SK-N-SH (cell line): ENCODE data around the gene GPANK1. TPM values are rescaled to one million over a fixed set of nuclear protein-coding genes. Genes with fewer than 3 reads are reported as not detected.

Source experiments
- CTCF ChIA-PET: fragments of 300-600, 350-600 bp; formaldehyde crosslinking; extraction: SDS; loops from one replicate; lab custom pipeline; 2021; lab: Yijun Ruan, JAX
- POLR2A ChIA-PET: fragments of 350-600 bp; sonication (Branson Sonifier 250); formaldehyde crosslinking; extraction: SDS; loops from one replicate; lab custom pipeline; 2020; ENCODE audit warnings: antibody characterized with exemption, inconsistent platforms; lab: Yijun Ruan, JAX
- DNase-seq: peaks from one replicate; pipeline ENCODE4 v3.0.0; 2012
- H2AFZ ChIP-seq: fragments of 200-600 bp; sonication (generic); 2 replicates; pipeline ENCODE4 v1.8.1; 2016; ENCODE audit warnings: antibody characterized with exemption, mild to moderate bottlenecking, low read depth
- H3F3A ChIP-seq: fragments of 200-600 bp; sonication (generic); replicated peaks from 2 replicates; pipeline ENCODE3; 2016; ENCODE audit warnings: antibody characterized with exemption, mild to moderate bottlenecking; ENCODE audit not compliant: insufficient read depth
- H3K27ac ChIP-seq, 2 experiments: fragments of 200-500 bp in 1 of 2; fragments of 200-600 bp in 1 of 2; sonication (Bioruptor generic) in 1 of 2; sonication (generic), shearing (Covaris generic) in 1 of 2; 2 replicates each; pipeline versions ENCODE4 v1.5.1 to v1.6.1; 2014 to 2016; ENCODE audit warnings: low read depth in 2 of 2, inconsistent platforms in 1 of 2, low read length in 1 of 2, mild to moderate bottlenecking in 1 of 2, mixed read lengths in 1 of 2
- H3K27me3 ChIP-seq: fragments of 200-600 bp; sonication (generic), shearing (Covaris generic); 2 replicates; pipeline ENCODE4 v1.6.1; 2016; ENCODE audit warnings: mixed run types; ENCODE audit not compliant: insufficient read depth
- H3K36me3 ChIP-seq, 2 experiments: fragments of 200-500 bp in 1 of 2; fragments of 200-600 bp in 1 of 2; sonication (Bioruptor generic) in 1 of 2; sonication (generic) in 1 of 2; replicated peaks in 1 of 2; 2 replicates each; pipeline versions ENCODE3 to v1.5.1; 2014 to 2016; ENCODE audit warnings: low read length in 1 of 2, mild to moderate bottlenecking in 1 of 2; ENCODE audit not compliant: insufficient read depth in 2 of 2, control insufficient read depth in 1 of 2
- H3K4me1 ChIP-seq, 2 experiments: fragments of 200-500 bp in 1 of 2; fragments of 200-600 bp in 1 of 2; sonication (Bioruptor generic) in 1 of 2; sonication (generic), shearing (Covaris generic) in 1 of 2; 2 replicates each; pipeline versions ENCODE4 v1.5.1 to v1.6.1; 2014 to 2016; ENCODE audit warnings: low read depth in 1 of 2, low read length in 1 of 2, mixed run types in 1 of 2; ENCODE audit not compliant: insufficient read depth in 2 of 2, control insufficient read depth in 1 of 2
- H3K4me2 ChIP-seq: fragments of 200-600 bp; sonication (generic), shearing (Covaris generic); 2 replicates; pipeline ENCODE4 v1.6.1; 2017; ENCODE audit warnings: mixed run types
- H3K4me3 ChIP-seq, 2 experiments: fragments of 200-500 bp in 1 of 2; fragments of 200-600 bp in 1 of 2; sonication (Bioruptor generic) in 1 of 2; sonication (generic), shearing (Covaris generic) in 1 of 2; 2 replicates each; pipeline versions ENCODE4 v1.5.1 to v1.8.1; 2014 to 2016; ENCODE audit warnings: low read depth in 2 of 2, inconsistent platforms in 1 of 2, low read length in 1 of 2, mild to moderate bottlenecking in 1 of 2, mixed read lengths in 1 of 2, moderate library complexity in 1 of 2
- H3K79me2 ChIP-seq: fragments of 200-600 bp; sonication (generic); 2 replicates; pipeline ENCODE4 v1.8.1; 2017; ENCODE audit warnings: mild to moderate bottlenecking; ENCODE audit not compliant: insufficient read depth
- H3K9ac ChIP-seq: fragments of 200-600 bp; sonication (generic); 2 replicates; pipeline ENCODE4 v1.6.1; 2017; ENCODE audit warnings: mixed run types
- H3K9me2 ChIP-seq: fragments of 200-600 bp; sonication (generic); 2 replicates; pipeline ENCODE4 v1.6.1; 2017; ENCODE audit warnings: mixed run types
- H3K9me3 ChIP-seq: fragments of 200-600 bp; sonication (generic); 2 replicates; pipeline ENCODE4 v1.6.1; 2017; ENCODE audit warnings: mixed run types, mild to moderate bottlenecking, moderate library complexity
- H4K20me1 ChIP-seq: fragments of 200-600 bp; sonication (generic); 2 replicates; pipeline ENCODE4 v1.6.1; 2017; ENCODE audit warnings: mild to moderate bottlenecking, mixed run types; ENCODE audit not compliant: insufficient read depth
- CTCF ChIP-seq: fragments of 200-600 bp; sonication (generic); IDR thresholded peaks from 2 replicates; pipeline ENCODE4 v1.6.1; 2017; ENCODE audit warnings: antibody characterized with exemption, mild to moderate bottlenecking, moderate library complexity
- GABPA ChIP-seq: IDR thresholded peaks from 2 replicates; pipeline ENCODE4 v1.4.0; 2012; ENCODE audit warnings: low read depth, mild to moderate bottlenecking
- JUND ChIP-seq: IDR thresholded peaks from 2 replicates; pipeline ENCODE4 v1.4.0; 2012
- MEF2A ChIP-seq: IDR thresholded peaks from 2 replicates; pipeline ENCODE4 v1.4.0; 2012; ENCODE audit warnings: low read depth, borderline replicate concordance
- MXI1 ChIP-seq: IDR thresholded peaks from 2 replicates; pipeline ENCODE4 v1.6.1; 2012; ENCODE audit warnings: mild to moderate bottlenecking, low read depth, low read length, improper control_type of control experiment
- RXRA ChIP-seq: IDR thresholded peaks from 2 replicates; pipeline ENCODE4 v1.4.0; 2012; ENCODE audit warnings: low read depth, mild to moderate bottlenecking, borderline replicate concordance
- SIN3A ChIP-seq: IDR thresholded peaks from 2 replicates; pipeline ENCODE4 v1.6.1; 2012; ENCODE audit warnings: low read depth, mild to moderate bottlenecking, low read length, moderate library complexity, borderline replicate concordance
- USF1 ChIP-seq: IDR thresholded peaks from 2 replicates; pipeline ENCODE4 v1.4.0; 2012; ENCODE audit warnings: low read depth, borderline replicate concordance
- WGBS: methylation state at CpG from one replicate; pipeline ENCODE4 v1.1.6; 2017; ENCODE audit warnings: low lambda C conversion rate; 5-methylcytosine and 5-hydroxymethylcytosine counted together
- polyA plus RNA-seq, 3 experiments: library from polyadenylated mRNA; depleted of rRNA; stranded (reverse); fragments of >200 nt; gene quantifications; 2 replicates each; pipeline ENCODE4 v1.2.3, GENCODE V29; 2012
- TF ChIP-seq, protein P1 (sequence below): IDR thresholded peaks from 2 replicates; pipeline ENCODE4 v1.6.1; 2012; ENCODE audit warnings: mild to moderate bottlenecking, low read depth, low read length, moderate library complexity
- TF ChIP-seq, protein P2 (sequence below): IDR thresholded peaks from 2 replicates; pipeline ENCODE4 v1.4.0; 2012; ENCODE audit warnings: low read depth

GPANK1 gene
- polyA plus RNA-seq, 1 of the 3 experiments (the other 2 are of a cell fraction) = 19.1 TPM

DNA sequence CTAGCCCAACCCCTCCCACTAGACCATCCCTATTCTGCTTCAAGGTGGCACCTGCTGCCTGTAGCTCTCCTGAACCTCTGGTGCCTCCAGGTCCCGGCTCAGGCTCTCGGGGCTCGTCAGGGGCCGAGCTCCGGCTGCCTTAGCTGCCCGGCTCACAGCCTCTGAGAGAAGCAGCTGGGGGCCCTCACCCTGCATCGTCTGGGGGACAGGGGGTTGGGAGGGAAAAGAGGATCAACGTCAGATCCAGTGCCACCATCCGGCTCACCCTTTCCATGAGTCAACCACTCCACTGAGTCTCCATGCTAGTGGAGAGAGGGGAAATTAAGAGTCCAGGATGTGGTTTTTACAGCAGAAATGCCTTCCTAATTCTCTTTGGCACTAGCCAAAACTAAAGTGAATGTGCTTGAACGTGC, 25.3 kb downstream of the GPANK1 start (continued):
- TF ChIP-seq SIN3A (no peak), MXI1 (no peak), MEF2A (no peak), GABPA (no peak), USF1 (no peak), CTCF (no peak), RXRA (no peak)
- TF ChIP-seq, protein P1, sequence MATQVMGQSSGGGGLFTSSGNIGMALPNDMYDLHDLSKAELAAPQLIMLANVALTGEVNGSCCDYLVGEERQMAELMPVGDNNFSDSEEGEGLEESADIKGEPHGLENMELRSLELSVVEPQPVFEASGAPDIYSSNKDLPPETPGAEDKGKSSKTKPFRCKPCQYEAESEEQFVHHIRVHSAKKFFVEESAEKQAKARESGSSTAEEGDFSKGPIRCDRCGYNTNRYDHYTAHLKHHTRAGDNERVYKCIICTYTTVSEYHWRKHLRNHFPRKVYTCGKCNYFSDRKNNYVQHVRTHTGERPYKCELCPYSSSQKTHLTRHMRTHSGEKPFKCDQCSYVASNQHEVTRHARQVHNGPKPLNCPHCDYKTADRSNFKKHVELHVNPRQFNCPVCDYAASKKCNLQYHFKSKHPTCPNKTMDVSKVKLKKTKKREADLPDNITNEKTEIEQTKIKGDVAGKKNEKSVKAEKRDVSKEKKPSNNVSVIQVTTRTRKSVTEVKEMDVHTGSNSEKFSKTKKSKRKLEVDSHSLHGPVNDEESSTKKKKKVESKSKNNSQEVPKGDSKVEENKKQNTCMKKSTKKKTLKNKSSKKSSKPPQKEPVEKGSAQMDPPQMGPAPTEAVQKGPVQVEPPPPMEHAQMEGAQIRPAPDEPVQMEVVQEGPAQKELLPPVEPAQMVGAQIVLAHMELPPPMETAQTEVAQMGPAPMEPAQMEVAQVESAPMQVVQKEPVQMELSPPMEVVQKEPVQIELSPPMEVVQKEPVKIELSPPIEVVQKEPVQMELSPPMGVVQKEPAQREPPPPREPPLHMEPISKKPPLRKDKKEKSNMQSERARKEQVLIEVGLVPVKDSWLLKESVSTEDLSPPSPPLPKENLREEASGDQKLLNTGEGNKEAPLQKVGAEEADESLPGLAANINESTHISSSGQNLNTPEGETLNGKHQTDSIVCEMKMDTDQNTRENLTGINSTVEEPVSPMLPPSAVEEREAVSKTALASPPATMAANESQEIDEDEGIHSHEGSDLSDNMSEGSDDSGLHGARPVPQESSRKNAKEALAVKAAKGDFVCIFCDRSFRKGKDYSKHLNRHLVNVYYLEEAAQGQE = no peak

- ChIA-PET POLR2A (interaction anchor here (1.0 to 2.4 kb wide), 6 partner anchors 11 to 25 kb away, joined by 3 to 10 read pairs (median 5); partner anchors contain the start of gene GPANK1), CTCF (interaction anchor here (0.7 kb wide), 1 partner anchor 1314 kb away, joined by 3 read pairs; no protein-coding TSS in a partner anchor)
- whole genome bisulfite sequencing = 91% methylated on average over 8 of the region's 9 CpGs
- DNase-seq = no peak
- Histone ChIP-seq H3K79me2 (no peaks in the 10 kb centered on the region), H3K4me2 (no peak overlapping the region), H3F3A (peaks cover 58% of the 10 kb centered on the region), H4K20me1 (0 out of 2 replicates have a peak, but pooled peaks cover 4% of the 10 kb centered on the region), H3K36me3 (peaks cover 27 to 88% of the 10 kb centered on the region in 2 experiments), H3K9me2 (no peaks in the 10 kb centered on the region), H2AFZ (no peak overlapping the region), H3K27me3 (no peaks in the 10 kb centered on the region), H3K9ac (no peak overlapping the region; the same call in 1 of the 2 replicates), H3K4me3 (no peak overlapping the region), H3K27ac (peak overlapping the region in 1 of 2 experiments; percentile 65; a peak in 3 of 4 replicates), H3K4me1 (no peaks in the 10 kb centered on the region), H3K9me3 (no peaks in the 10 kb centered on the region)
- TF ChIP-seq, protein P2, sequence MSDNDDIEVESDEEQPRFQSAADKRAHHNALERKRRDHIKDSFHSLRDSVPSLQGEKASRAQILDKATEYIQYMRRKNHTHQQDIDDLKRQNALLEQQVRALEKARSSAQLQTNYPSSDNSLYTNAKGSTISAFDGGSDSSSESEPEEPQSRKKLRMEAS = no peak
- TF ChIP-seq CTCF = no peak
- 0 out of 2 replicates have a peak, but pooled peaks have one; percentile 9 for TF ChIP-seq JUND
Measured at GRCh38 chr6:31639043-31639442, 25.8 kb downstream of the GPANK1 start.
